ENCODE results near the gene CR1L. TPM values are rescaled to one million over a fixed set of nuclear protein-coding genes. Genes with fewer than 3 reads are reported as not detected.
A peak's percentile ranks its signal among the peaks of the same experiment; 100 is the strongest.

Gene CR1L
- not detected in 2 replicates for total RNA-seq
- not detected in 2 replicates for polyA plus RNA-seq
- polyA plus RNA-seq (2011; cell fraction: cytosol; rRNA removed) = not detected in 2 replicates
- not detected in 2 replicates for polyA plus RNA-seq (2011; cell fraction: nucleus; rRNA removed)
- polyA plus RNA-seq (2012) = not detected in 2 replicates
- 0.19 TPM in 1 of 2 replicates, not detected in the other for polyA minus RNA-seq
- not detected for polyA minus RNA-seq (2011; cell fraction: cytosol; rRNA and poly(A)+ RNA removed)
- not detected in 2 replicates for polyA minus RNA-seq (2011; cell fraction: nucleus; rRNA and poly(A)+ RNA removed)
- percentile 4 among the genes with signal in this experiment for Bru-seq, nascent RNA
- BruChase-seq, experiment 1, labeled RNA remaining after a 6-hour chase = percentile 5 among the genes with signal in this experiment
- BruChase-seq, experiment 2, labeled RNA remaining after a 2-hour chase = percentile 3 among the genes with signal in this experiment
- long read RNA-seq = 0 reads

GRCh38 chr1:207644852-207645634 lies at the start of gene CR1L:
TSS of gene CR1L (plus strand) at chr1:207645133. CDS start at chr1:207645234, 101 bp downstream.
- no peak within 1 kb of the TSS for H3K9ac ChIP-seq (replicated peaks; ENCODE audit: extremely low read depth, insufficient read depth, low read length)
- peak; percentile 74 for FAIRE-seq

GRCh38 chr1:207603777-207604176 lies 41.2 kb upstream of the CR1L start:
- Histone ChIP-seq H3K9me3 (replicated peaks; ENCODE audit: control insufficient read depth, insufficient read depth, low read length) (no peaks in the 10 kb centered on the region), H3K27me3 (ENCODE audit: control insufficient read depth in 2 of 2, insufficient read depth in 2 of 2, low read length in 2 of 2) (peaks cover 5 to 22% of the 10 kb centered on the region in 2 experiments), H3K4me1 (ENCODE audit: control insufficient read depth, extremely low read depth, insufficient read depth, low read length) (no peaks in the 10 kb centered on the region), H3K36me3 (ENCODE audit: control insufficient read depth in 2 of 2, extremely low read depth in 1 of 2, insufficient read depth in 2 of 2, low read length in 2 of 2) (no peaks in the 10 kb centered on the region), H3K4me2 (ENCODE audit: insufficient read depth, low read length) (no peak overlapping the region), H4K20me1 (replicated peaks; ENCODE audit: control insufficient read depth, extremely low read depth, insufficient read depth, low read length) (no peaks in the 10 kb centered on the region), H3K27ac (ENCODE audit: insufficient read depth, low read depth, low read length) (no peak overlapping the region), H2AFZ (ENCODE audit: low read depth, low read length) (no peak overlapping the region), H3K9me1 (replicated peaks; ENCODE audit: control insufficient read depth, extremely low read depth, insufficient read depth, low read length) (no peaks in the 10 kb centered on the region), H3K79me2 (ENCODE audit: control insufficient read depth, insufficient read depth, low read length) (no peaks in the 10 kb centered on the region), H3K9ac (replicated peaks; ENCODE audit: extremely low read depth, insufficient read depth, low read length) (no peak overlapping the region), H3K4me3 (replicated peaks in 1 of 3; ENCODE audit: insufficient read depth in 1 of 3, low read depth in 1 of 3, low read length in 3 of 3) (no peak overlapping the region)
- no TSS peak for BruUV-seq (replicated peaks)
- ChIA-PET CTCF (interaction anchor here (3.3 kb wide), 1 partner anchor 16 kb away, joined by 14 read pairs; no protein-coding TSS in a partner anchor), POLR2A (no interaction called here)
- TF ChIP-seq FOS (IDR thresholded peaks at IDR 0.05; ENCODE audit: borderline replicate concordance, insufficient read depth, low read length) (no peak), MYC (IDR thresholded peaks at IDR 0.05; ENCODE audit: low read depth, low read length) (no peak), POLR2A (IDR thresholded peaks at IDR 0.05; ENCODE audit: low read depth, low read length) (no peak), GATA2 (IDR thresholded peaks at IDR 0.05; ENCODE audit: insufficient read depth, insufficient read length, low read depth, low read length) (no peak)
- dilution Hi-C loops (cut with MboI; ENCODE audit: extremely low pct_ligation_motif_present, low sequenced_read_pairs) = no loop called here
- no peak for FAIRE-seq
- intact Hi-C loops (cut with micrococcal nuclease) = no loop called here
- peak; percentile 5 for DNase-seq (ENCODE audit: low read depth, low spot score)

More at GRCh38 chr1:207644852-207645634, at the start of gene CR1L:
- peak; percentile 76 for DNase-seq (ENCODE audit: low read depth, low spot score)
- peaks cover 10% of the 10 kb centered on the region for H3K4me1 ChIP-seq (ENCODE audit: control insufficient read depth, extremely low read depth, insufficient read depth, low read length)
- TF ChIP-seq GATA2 (IDR thresholded peaks at IDR 0.05; ENCODE audit: insufficient read depth, insufficient read length, low read depth, low read length) (no peak), JUN (IDR thresholded peaks at IDR 0.05; ENCODE audit: borderline replicate concordance, insufficient read depth, insufficient read length, low read depth) (no peak), MAX (IDR thresholded peaks at IDR 0.05; ENCODE audit: insufficient read depth, insufficient read length) (peak; percentile 70)
- no peaks in the 10 kb centered on the region for H3K36me3 ChIP-seq (ENCODE audit: control insufficient read depth in 2 of 2, extremely low read depth in 1 of 2, insufficient read depth in 2 of 2, low read length in 2 of 2)
- H3K9me1 ChIP-seq (replicated peaks; ENCODE audit: control insufficient read depth, extremely low read depth, insufficient read depth, low read length) = no peaks in the 10 kb centered on the region
- ChIA-PET POLR2A (no interaction called here), CTCF (interaction anchor here (1.5 kb wide), 1 partner anchor 25 kb away, joined by 5 read pairs; no protein-coding TSS in a partner anchor)
- H2AFZ ChIP-seq (ENCODE audit: low read depth, low read length) = peak within 1 kb of the TSS; percentile 92
- dilution Hi-C loops (cut with MboI; ENCODE audit: extremely low pct_ligation_motif_present, low sequenced_read_pairs) = no loop called here
- no peaks in the 10 kb centered on the region for H3K79me2 ChIP-seq (ENCODE audit: control insufficient read depth, insufficient read depth, low read length)
- H3K4me2 ChIP-seq (ENCODE audit: insufficient read depth, low read length) = peak within 1 kb of the TSS; percentile 88
- peak within 1 kb of the TSS; percentile 35 to 83 (median 69) for H3K4me3 ChIP-seq (replicated peaks in 1 of 3; ENCODE audit: insufficient read depth in 1 of 3, low read depth in 1 of 3, low read length in 3 of 3)
- intact Hi-C loops (cut with micrococcal nuclease) = no loop called here
- H3K9me3 ChIP-seq (replicated peaks; ENCODE audit: control insufficient read depth, insufficient read depth, low read length) = no peaks in the 10 kb centered on the region
- H4K20me1 ChIP-seq (replicated peaks; ENCODE audit: control insufficient read depth, extremely low read depth, insufficient read depth, low read length) = no peaks in the 10 kb centered on the region
- no TSS peak for BruUV-seq (replicated peaks)
- peaks cover 7 to 38% of the 10 kb centered on the region in 2 experiments for H3K27me3 ChIP-seq (ENCODE audit: control insufficient read depth in 2 of 2, insufficient read depth in 2 of 2, low read length in 2 of 2)
- no peak within 1 kb of the TSS for H3K27ac ChIP-seq (ENCODE audit: insufficient read depth, low read depth, low read length)

Data from endothelial cell of umbilical vein (primary cell).